ENCODE data around the gene UBXN2A. TPM values are rescaled to one million over a fixed set of nuclear protein-coding genes. Genes with fewer than 3 reads are reported as not detected.

The UBXN2A gene
- total and polyA plus RNA-seq, 10 of the 15 experiments (the other 5 are each of a cell fraction or from before 2014, with no cell fraction given): 3.7 to 23.5 (median 14.6) TPM

GRCh38 chr2:24048769-24049484 is 108.7 kb downstream of the UBXN2A start (continued):
- TF ChIP-seq ZNF592 (IDR thresholded peaks at IDR 0.05): no peak
- no peak for TF ChIP-seq ZSCAN29 (IDR thresholded peaks at IDR 0.05)

GRCh38 chr2:24049485-24050021 is 109.3 kb downstream of the UBXN2A start, which contains the start of gene FKBP1B:
Gene FKBP1B (plus strand): TSS chr2:24049741. CDS start chr2:24049850, 109 bp downstream.
- ATAC-seq (peak; percentile 26), FAIRE-seq (peak; percentile 13), DNase-seq (ENCODE audit: low read depth, low spot score) (no peak)
- Histone ChIP-seq H3K36me3 (ENCODE audit: control insufficient read depth in 2 of 2, insufficient read depth in 2 of 2, low read length in 1 of 2) (no peaks in the 10 kb centered on the region), H2AFZ (ENCODE audit: control insufficient read depth, low read depth, low read length) (peak within 1 kb of the TSS; percentile 75), H3K4me3 (peak within 1 kb of the TSS; percentile 54), H3K9me3 (replicated peaks; ENCODE audit: control insufficient read depth, insufficient read depth, low read length) (no peaks in the 10 kb centered on the region), H3K9ac (ENCODE audit: control insufficient read depth, insufficient read depth, low read length) (peak within 1 kb of the TSS; percentile 32; the same call in 1 of the 2 replicates), H3K27me3 (replicated peaks in 1 of 2; ENCODE audit: control insufficient read depth in 2 of 2, insufficient read depth in 2 of 2, low read length in 1 of 2) (peaks cover 0 to 5% of the 10 kb centered on the region in 2 experiments; a peak in 3 of 4 replicates), H3K4me2 (ENCODE audit: control insufficient read depth, insufficient read depth) (peak within 1 kb of the TSS; percentile 90), H3K27ac (ENCODE audit: control insufficient read depth, insufficient read depth) (no peak within 1 kb of the TSS), H4K20me1 (ENCODE audit: control insufficient read depth, insufficient read depth) (no peaks in the 10 kb centered on the region), H3K79me2 (ENCODE audit: control insufficient read depth, insufficient read depth, low read length) (peaks cover 7% of the 10 kb centered on the region), H3K4me1 (ENCODE audit: control insufficient read depth, insufficient read depth, low read length) (peaks cover 11% of the 10 kb centered on the region)
- in situ Hi-C loops (cut with MboI) (no loop called here), intact Hi-C loops (cut with micrococcal nuclease; ENCODE audit: unreplicated experiment) (loop anchor here (5.0 kb wide), 1 partner anchor 122 kb away; the partner anchor contains the start of gene ATAD2B)
- 2% methylated on average over 27 of the region's 52 CpGs for WGBS (ENCODE audit: insufficient coverage, insufficient replicate concordance, low lambda C conversion rate, missing lambda C conversion rate)
- ChIA-PET POLR2A (interaction anchor here (0.6 to 1.0 kb wide), 2 partner anchors 122 to 934 kb away, joined by 3 to 4 read pairs; no protein-coding TSS in a partner anchor), CTCF (interaction anchor here (0.6 to 3.7 kb wide), 5 partner anchors 10 to 255 kb away, joined by 3 to 26 read pairs (median 3); partner anchors contain the start of genes ATAD2B and TP53I3), SMC1A (ENCODE audit: uncharacterized antibody, unreplicated experiment) (interaction anchor here (0.7 kb wide), 1 partner anchor 49 kb away, joined by 3 read pairs; no protein-coding TSS in a partner anchor), RAD21 (ENCODE audit: unreplicated experiment) (interaction anchor here (0.8 to 1.2 kb wide), 3 partner anchors 14 to 124 kb away, joined by 3 to 7 read pairs (median 3); partner anchors contain the start of gene ATAD2B)
- no peak for TF ChIP-seq SMAD1 (IDR thresholded peaks at IDR 0.05; ENCODE audit: low read depth, partially characterized antibody)
- 0 out of 2 replicates have a peak, but pooled peaks have one; percentile 39 for TF ChIP-seq RUNX3 (IDR thresholded peaks at IDR 0.05; ENCODE audit: low read length)
- TF ChIP-seq POLR2A (IDR thresholded peaks at IDR 0.05; ENCODE audit: low read depth, low read length): 0 out of 2 replicates have a peak, but pooled peaks have one; percentile 49
- BruUV-seq (replicated peaks): no TSS peak
